ENCODE data around the gene CSHL1.
"Not testable (repeated sequence)": the region's sequence is repeated elsewhere in the genome, so short reads cannot be mapped to it uniquely, and the experiment has no call there.

DNA sequence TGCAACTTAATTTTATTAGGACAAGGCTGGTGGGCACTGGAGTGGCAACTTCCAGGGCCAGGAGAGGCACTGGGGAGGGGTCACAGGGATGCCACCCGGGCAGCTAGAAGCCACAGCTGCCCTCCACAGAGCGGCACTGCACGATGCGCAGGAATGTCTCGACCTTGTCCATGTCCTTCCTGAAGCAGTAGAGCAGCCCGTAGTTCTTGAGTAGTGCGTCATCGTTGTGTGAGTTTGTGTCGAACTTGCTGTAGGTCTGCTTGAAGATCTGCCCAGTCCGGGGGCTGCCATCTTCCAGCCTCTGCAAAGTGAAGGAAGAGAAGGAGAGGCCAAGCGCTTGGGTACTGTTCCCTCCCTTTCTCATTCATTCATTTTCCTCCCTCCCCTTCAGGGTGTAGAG is 6.1 kb upstream of the CSHL1 start:
- TF ChIP-seq, protein P1, sequence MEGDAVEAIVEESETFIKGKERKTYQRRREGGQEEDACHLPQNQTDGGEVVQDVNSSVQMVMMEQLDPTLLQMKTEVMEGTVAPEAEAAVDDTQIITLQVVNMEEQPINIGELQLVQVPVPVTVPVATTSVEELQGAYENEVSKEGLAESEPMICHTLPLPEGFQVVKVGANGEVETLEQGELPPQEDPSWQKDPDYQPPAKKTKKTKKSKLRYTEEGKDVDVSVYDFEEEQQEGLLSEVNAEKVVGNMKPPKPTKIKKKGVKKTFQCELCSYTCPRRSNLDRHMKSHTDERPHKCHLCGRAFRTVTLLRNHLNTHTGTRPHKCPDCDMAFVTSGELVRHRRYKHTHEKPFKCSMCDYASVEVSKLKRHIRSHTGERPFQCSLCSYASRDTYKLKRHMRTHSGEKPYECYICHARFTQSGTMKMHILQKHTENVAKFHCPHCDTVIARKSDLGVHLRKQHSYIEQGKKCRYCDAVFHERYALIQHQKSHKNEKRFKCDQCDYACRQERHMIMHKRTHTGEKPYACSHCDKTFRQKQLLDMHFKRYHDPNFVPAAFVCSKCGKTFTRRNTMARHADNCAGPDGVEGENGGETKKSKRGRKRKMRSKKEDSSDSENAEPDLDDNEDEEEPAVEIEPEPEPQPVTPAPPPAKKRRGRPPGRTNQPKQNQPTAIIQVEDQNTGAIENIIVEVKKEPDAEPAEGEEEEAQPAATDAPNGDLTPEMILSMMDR (IDR thresholded peaks at IDR 0.05), result not testable (repeated sequence)
- not testable (repeated sequence) for TF ChIP-seq POLR2AphosphoS5, EP300, POLR2A (IDR thresholded peaks at IDR 0.05)

Data from suprapubic skin (tissue), 4 donors.